HUES6 (cell line): ENCODE measurements around the gene ABCC1.

Experiments used
- H3K27ac ChIP-seq: 2 replicates; pipeline ENCODE4 v1.7.0; 2013; ENCODE audit warnings: low read depth, mild to moderate bottlenecking, low read length, inconsistent platforms
- H3K27me3 ChIP-seq: 2 replicates; pipeline ENCODE4 v1.6.1; 2013; ENCODE audit warnings: low read length; ENCODE audit not compliant: control insufficient read depth, insufficient read depth
- H3K36me3 ChIP-seq: 2 replicates; pipeline ENCODE4 v1.6.1; 2013; ENCODE audit warnings: low read length; ENCODE audit not compliant: control insufficient read depth, insufficient read depth
- H3K4me1 ChIP-seq: 2 replicates; pipeline ENCODE4 v1.6.1; 2013; ENCODE audit warnings: low read length; ENCODE audit not compliant: control insufficient read depth, insufficient read depth
- H3K4me3 ChIP-seq: 2 replicates; pipeline ENCODE4 v1.5.1; 2013; ENCODE audit warnings: low read depth, low read length
- H3K9ac ChIP-seq: one replicate; pipeline ENCODE4 v1.6.1; 2013; ENCODE audit warnings: mild to moderate bottlenecking, low read length
- H3K9me3 ChIP-seq: 2 replicates; pipeline ENCODE4 v1.6.1; 2013; ENCODE audit warnings: low read depth, low read length; ENCODE audit not compliant: control insufficient read depth, insufficient read depth

Gene ABCC1

DNA sequence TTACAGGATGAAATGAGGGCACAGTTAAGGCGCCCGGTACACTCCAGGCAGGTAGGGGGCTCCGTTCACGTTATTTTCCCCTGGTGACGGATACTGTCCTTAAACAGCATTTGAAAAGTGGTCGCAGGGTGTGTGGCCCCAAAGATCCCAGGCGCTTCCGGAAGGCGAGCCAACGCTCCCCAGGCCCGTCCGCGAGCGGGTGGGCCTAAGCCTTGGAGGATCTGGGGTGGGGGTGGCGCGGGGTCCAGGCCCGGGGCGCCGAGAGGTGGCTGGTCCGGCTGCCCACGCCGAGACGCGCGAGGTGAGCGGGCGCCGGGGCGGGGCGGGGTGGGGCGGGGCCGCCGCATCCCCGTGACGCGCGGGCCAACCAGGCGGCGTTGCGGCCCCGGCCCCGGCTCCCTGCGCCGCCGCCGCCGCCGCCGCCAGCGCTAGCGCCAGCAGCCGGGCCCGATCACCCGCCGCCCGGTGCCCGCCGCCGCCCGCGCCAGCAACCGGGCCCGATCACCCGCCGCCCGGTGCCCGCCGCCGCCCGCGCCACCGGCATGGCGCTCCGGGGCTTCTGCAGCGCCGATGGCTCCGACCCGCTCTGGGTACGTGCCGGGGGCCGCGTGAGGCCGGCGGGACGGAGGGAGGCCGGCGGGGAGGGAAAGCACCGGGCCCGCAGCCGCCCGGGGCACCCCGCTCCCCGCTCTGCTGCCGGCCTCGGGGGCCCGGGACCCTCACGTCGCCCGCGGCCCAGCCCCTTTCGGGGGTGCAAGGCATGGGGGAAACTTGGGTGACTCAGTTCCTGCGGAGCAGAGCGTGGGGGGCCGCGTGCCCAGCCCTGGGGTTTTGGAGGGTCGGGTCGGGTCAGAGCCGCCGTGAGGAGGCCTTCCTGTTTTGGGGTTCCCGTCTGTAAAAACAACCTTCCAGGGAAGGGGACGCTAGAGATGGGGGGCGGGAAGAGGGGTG lies at the start of gene ABCC1:
Gene ABCC1, plus strand, starts transcription at position 407 of the 951 bp plus-strand sequence. Its CDS starts 136 bp downstream, at position 543.
- Histone ChIP-seq H3K36me3 (no peaks in the 10 kb centered on the region), H3K4me1 (peaks cover 10% of the 10 kb centered on the region), H3K9me3 (no peaks in the 10 kb centered on the region), H3K27ac (peak within 1 kb of the TSS; percentile 54; the same call in 1 of the 2 replicates), H3K9ac (peak within 1 kb of the TSS; percentile 85), H3K27me3 (no peaks in the 10 kb centered on the region), H3K4me3 (peak within 1 kb of the TSS; percentile 80)

- Histone ChIP-seq H3K36me3 (no peaks in the 10 kb centered on the region), H3K4me3 (no peak overlapping the region), H3K27me3 (no peaks in the 10 kb centered on the region), H3K27ac (no peak overlapping the region), H3K9me3 (no peaks in the 10 kb centered on the region), H3K9ac (no peak overlapping the region), H3K4me1 (peaks cover 5% of the 10 kb centered on the region; the same call in 1 of the 2 replicates)
These were observed 49.1 kb upstream of the ABCC1 start for GRCh38 chr16:15900357-15900756.

- H3K9ac ChIP-seq, result no peak overlapping the region
- no peaks in the 10 kb centered on the region for H3K27me3 ChIP-seq
- no peak overlapping the region for H3K27ac ChIP-seq
- no peak overlapping the region for H3K4me3 ChIP-seq
- no peaks in the 10 kb centered on the region for H3K9me3 ChIP-seq
- peaks cover 5% of the 10 kb centered on the region; the same call in 1 of the 2 replicates for H3K4me1 ChIP-seq
- H3K36me3 ChIP-seq, result no peaks in the 10 kb centered on the region
These were observed 48.4 kb upstream of the ABCC1 start for GRCh38 chr16:15900901-15901500.

DNA sequence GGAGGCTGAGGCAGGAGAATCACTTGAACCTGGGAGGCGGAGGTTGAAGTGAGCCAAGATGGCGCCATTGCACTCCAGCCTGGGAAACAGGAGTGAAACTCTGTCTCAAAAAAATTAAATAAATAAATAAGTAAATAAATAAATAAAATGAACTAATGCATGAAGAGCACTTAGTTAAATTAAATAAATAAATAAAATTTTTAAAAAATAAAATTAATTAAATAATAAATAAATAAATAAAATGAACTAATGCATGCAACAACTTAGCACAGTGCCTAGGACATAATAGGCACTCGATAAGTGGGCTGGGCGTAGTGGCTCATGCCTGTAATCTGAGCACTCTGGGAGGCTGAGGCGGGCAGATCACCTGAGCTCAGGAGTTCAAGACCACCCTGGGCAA lies 45.5 kb upstream of the ABCC1 start:
- Histone ChIP-seq H3K9me3 (no peaks in the 10 kb centered on the region), H3K27me3 (no peaks in the 10 kb centered on the region), H3K4me3 (no peak overlapping the region), H3K9ac (no peak overlapping the region), H3K36me3 (no peaks in the 10 kb centered on the region), H3K27ac (no peak overlapping the region), H3K4me1 (peaks cover 5% of the 10 kb centered on the region; the same call in 1 of the 2 replicates)

DNA sequence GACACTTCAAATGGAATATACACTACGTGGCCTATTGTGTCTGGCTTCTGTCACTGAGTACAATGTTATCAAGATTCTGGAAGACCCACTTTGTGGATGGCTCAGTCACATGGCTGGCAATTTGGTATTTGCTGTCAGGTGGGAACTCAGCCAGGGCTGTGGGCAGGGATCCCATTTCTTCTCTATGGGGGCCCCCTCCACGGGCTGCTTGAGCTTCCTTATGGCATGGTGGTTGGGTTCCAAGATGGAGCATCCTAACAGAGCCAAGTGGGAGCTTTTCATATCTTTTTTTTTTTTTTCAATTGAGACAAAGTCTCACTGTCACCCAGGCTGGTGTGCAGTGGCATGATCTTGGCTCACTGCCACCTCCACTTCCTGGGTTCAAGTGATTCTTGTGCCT lies 43.0 kb upstream of the ABCC1 start:
- Histone ChIP-seq H3K9ac (no peak overlapping the region), H3K4me3 (no peak overlapping the region), H3K27me3 (no peaks in the 10 kb centered on the region), H3K9me3 (no peaks in the 10 kb centered on the region), H3K27ac (no peak overlapping the region), H3K36me3 (no peaks in the 10 kb centered on the region), H3K4me1 (no peaks in the 10 kb centered on the region)

- Histone ChIP-seq H3K27me3 (no peaks in the 10 kb centered on the region), H3K9me3 (no peaks in the 10 kb centered on the region), H3K4me1 (no peaks in the 10 kb centered on the region), H3K27ac (no peak overlapping the region), H3K4me3 (no peak overlapping the region), H3K9ac (no peak overlapping the region), H3K36me3 (no peaks in the 10 kb centered on the region)
These were observed 41.4 kb upstream of the ABCC1 start for GRCh38 chr16:15907863-15908478.

DNA sequence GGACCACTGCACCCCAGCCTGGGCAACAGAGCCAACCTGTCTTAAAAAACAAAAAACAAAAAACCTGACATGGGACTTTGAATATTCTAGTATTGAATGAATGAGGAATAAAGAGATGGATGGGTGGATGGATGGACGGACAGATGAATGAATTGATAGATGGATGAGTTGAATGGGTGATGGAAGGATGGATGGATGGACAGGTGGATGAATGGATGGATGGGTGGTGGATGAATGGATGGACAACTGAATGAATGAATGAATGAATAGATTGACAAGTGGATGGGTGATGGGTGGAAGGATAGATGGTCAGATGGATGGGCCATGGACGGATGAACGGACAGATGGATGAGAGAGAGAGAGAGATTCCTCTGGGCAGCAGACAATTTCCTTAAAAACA lies 38.2 kb upstream of the ABCC1 start:
- Histone ChIP-seq H3K27me3 (no peaks in the 10 kb centered on the region), H3K9me3 (no peaks in the 10 kb centered on the region), H3K4me3 (no peak overlapping the region), H3K9ac (no peak overlapping the region), H3K27ac (no peak overlapping the region), H3K4me1 (no peaks in the 10 kb centered on the region), H3K36me3 (no peaks in the 10 kb centered on the region)

- Histone ChIP-seq H3K4me1 (no peaks in the 10 kb centered on the region), H3K4me3 (no peak overlapping the region), H3K9me3 (no peaks in the 10 kb centered on the region), H3K36me3 (no peaks in the 10 kb centered on the region), H3K9ac (no peak overlapping the region), H3K27ac (no peak overlapping the region), H3K27me3 (no peaks in the 10 kb centered on the region)
These were observed 36.2 kb upstream of the ABCC1 start for GRCh38 chr16:15913046-15913698.

DNA sequence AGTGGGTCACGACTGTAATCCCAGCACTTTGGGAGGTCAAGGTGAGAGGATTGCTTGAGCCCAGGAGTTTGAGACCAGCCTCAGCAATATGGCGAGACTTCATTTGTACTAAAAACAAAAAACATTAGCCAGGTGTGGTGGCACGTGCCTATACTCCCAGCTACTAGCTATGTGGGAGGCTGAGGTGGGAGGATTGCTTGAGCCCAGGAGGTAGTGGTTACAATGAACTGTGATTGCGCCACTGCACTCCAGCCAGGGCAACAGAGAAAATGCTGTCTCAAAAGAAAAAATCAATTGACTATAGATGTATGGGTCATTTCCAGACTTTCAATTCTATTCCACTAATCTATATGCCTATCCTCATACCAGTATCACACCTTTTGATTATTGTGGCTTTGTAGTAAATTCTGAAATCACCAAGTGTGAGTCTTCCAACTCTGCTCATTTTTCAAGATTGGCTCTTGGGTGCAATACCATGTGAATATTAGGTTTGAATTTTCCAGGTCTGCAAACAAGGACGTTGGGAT lies 33.8 kb upstream of the ABCC1 start:
- no peak overlapping the region for H3K9ac ChIP-seq
- no peak overlapping the region for H3K4me3 ChIP-seq
- H3K27ac ChIP-seq, result no peak overlapping the region
- H3K4me1 ChIP-seq, result no peaks in the 10 kb centered on the region
- H3K9me3 ChIP-seq, result no peaks in the 10 kb centered on the region
- no peaks in the 10 kb centered on the region for H3K27me3 ChIP-seq
- no peaks in the 10 kb centered on the region for H3K36me3 ChIP-seq

- H3K27me3 ChIP-seq, result no peaks in the 10 kb centered on the region
- H3K4me3 ChIP-seq, result no peak overlapping the region
- no peaks in the 10 kb centered on the region for H3K4me1 ChIP-seq
- H3K9me3 ChIP-seq, result no peaks in the 10 kb centered on the region
- H3K27ac ChIP-seq, result no peak overlapping the region
- H3K36me3 ChIP-seq, result no peaks in the 10 kb centered on the region
- H3K9ac ChIP-seq, result no peak overlapping the region
These were observed 33.1 kb upstream of the ABCC1 start for GRCh38 chr16:15916323-15916722.
